PFSK-1 (cell line): ENCODE results near the gene SIGLEC1.

Experiments
- FOXP2 ChIP-seq: optimal IDR thresholded peaks from 2 replicates; pipeline ENCODE3; 2011; ENCODE audit warnings: borderline replicate concordance, control low read depth, inconsistent platforms; ENCODE audit not compliant: insufficient read depth; ENCODE audit errors: extremely low read length, extremely low read depth
- POLR2AphosphoS5 ChIP-seq: IDR thresholded peaks from 2 replicates; pipeline ENCODE4 v1.6.1; 2012; ENCODE audit warnings: low read depth, mild to moderate bottlenecking, control low read depth, low read length, moderate library complexity
- SIN3A ChIP-seq: IDR thresholded peaks from 2 replicates; pipeline ENCODE4 v1.6.1; 2012; ENCODE audit warnings: mild to moderate bottlenecking, low read length, moderate library complexity, borderline replicate concordance; ENCODE audit not compliant: insufficient read depth
- TAF1 ChIP-seq: IDR thresholded peaks from 2 replicates; pipeline ENCODE4 v1.6.1; 2012; ENCODE audit warnings: low read length, control low read depth, borderline replicate concordance; ENCODE audit not compliant: insufficient read depth
- TF ChIP-seq, protein P1 (sequence below), 2 experiments: IDR thresholded peaks; 2 replicates each; pipeline versions ENCODE4 v1.6.1 to v1.8.0; 2011 to 2012; ENCODE audit warnings: low read depth in 2 of 2, low read length in 2 of 2, control low read depth in 1 of 2, inconsistent platforms in 1 of 2, mild to moderate bottlenecking in 1 of 2, moderate library complexity in 1 of 2; ENCODE audit not compliant: insufficient read depth in 1 of 2

SIGLEC1 gene

DNA sequence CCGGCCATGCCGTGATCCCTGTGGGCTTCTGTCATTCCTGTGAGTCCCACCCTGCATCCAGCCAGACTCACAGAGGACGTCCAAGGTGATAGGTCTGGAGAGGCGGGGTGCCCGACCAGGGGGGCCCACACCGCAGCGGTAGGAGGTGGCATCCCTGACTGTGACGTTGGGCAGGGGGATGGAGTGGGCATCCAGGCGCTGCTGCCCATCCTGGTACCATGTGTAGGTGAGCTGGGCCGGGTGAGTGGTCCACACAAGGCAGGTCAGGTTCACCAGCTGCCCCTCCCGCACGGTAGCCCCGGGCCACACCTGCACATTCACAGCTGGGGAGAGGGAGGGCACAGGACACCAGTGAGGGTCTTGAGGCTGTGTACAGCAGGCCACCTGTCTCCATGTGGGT, 19.0 kb downstream of the SIGLEC1 start:
- TF ChIP-seq FOXP2 (no peak), TAF1 (no peak), SIN3A (no peak), POLR2AphosphoS5 (no peak)
- TF ChIP-seq, protein P1, sequence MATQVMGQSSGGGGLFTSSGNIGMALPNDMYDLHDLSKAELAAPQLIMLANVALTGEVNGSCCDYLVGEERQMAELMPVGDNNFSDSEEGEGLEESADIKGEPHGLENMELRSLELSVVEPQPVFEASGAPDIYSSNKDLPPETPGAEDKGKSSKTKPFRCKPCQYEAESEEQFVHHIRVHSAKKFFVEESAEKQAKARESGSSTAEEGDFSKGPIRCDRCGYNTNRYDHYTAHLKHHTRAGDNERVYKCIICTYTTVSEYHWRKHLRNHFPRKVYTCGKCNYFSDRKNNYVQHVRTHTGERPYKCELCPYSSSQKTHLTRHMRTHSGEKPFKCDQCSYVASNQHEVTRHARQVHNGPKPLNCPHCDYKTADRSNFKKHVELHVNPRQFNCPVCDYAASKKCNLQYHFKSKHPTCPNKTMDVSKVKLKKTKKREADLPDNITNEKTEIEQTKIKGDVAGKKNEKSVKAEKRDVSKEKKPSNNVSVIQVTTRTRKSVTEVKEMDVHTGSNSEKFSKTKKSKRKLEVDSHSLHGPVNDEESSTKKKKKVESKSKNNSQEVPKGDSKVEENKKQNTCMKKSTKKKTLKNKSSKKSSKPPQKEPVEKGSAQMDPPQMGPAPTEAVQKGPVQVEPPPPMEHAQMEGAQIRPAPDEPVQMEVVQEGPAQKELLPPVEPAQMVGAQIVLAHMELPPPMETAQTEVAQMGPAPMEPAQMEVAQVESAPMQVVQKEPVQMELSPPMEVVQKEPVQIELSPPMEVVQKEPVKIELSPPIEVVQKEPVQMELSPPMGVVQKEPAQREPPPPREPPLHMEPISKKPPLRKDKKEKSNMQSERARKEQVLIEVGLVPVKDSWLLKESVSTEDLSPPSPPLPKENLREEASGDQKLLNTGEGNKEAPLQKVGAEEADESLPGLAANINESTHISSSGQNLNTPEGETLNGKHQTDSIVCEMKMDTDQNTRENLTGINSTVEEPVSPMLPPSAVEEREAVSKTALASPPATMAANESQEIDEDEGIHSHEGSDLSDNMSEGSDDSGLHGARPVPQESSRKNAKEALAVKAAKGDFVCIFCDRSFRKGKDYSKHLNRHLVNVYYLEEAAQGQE (IDR thresholded peaks at IDR 0.05; ENCODE audit: insufficient read depth in 1 of 2, low read depth in 2 of 2, low read length in 2 of 2), result no peak

DNA sequence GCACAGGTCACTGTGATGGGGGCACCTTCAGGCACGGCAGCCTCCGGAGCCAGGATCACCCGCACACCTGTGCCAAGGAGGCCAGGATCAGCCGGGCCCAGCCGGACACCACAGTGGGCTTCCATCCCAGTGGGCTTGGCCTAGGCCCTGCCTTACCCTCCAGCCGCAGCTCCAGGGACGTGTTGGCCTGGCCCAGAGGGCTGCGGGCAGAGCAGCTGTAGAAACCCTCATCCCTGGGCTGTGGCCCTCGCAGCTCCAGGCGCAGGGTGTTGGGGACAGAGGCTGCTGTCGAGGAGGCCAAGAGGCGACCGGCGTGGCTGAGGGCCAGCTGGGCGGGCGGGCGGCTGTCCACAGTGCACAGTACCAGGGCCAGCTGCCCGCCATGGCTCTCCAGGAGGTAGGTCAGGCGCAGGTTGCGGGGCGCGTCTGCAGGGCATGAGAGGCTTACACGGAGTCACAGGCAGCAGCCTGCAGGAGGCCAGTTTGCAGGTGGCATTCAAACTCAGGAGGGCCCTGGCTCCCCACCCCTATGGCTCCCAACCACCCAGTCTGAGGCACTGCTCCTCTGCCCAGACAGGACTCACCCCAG, 19.6 kb downstream of the SIGLEC1 start:
- TF ChIP-seq, protein P1 (IDR thresholded peaks at IDR 0.05; ENCODE audit: insufficient read depth in 1 of 2, low read depth in 2 of 2, low read length in 2 of 2), result no peak
- TF ChIP-seq POLR2AphosphoS5, result no peak
- no peak for TF ChIP-seq FOXP2
- TF ChIP-seq TAF1, result no peak
- no peak for TF ChIP-seq SIN3A

DNA sequence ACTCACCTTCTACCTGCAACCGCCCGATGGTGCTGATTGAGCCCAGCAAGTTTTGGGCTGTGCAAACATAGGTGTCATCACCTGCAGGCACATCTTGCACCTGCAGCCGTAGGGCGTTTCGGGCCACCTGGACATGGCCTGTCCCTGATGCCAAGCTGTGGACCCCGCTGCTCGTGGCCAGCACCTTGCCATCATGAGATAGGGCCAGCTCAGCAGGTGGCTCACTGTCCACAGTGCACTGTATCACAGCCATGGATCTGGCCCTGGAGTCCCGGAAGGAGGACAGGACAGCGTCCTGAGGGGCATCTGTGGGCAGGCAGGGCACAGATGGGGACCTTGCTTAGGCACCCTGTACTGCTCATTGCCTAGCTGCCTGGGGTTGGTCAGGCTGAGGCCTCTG, 20.5 kb downstream of the SIGLEC1 start:
- TF ChIP-seq POLR2AphosphoS5 (no peak), SIN3A (no peak), TAF1 (no peak), FOXP2 (no peak)
- TF ChIP-seq, protein P1 (IDR thresholded peaks at IDR 0.05; ENCODE audit: insufficient read depth in 1 of 2, low read depth in 2 of 2, low read length in 2 of 2), result no peak

DNA sequence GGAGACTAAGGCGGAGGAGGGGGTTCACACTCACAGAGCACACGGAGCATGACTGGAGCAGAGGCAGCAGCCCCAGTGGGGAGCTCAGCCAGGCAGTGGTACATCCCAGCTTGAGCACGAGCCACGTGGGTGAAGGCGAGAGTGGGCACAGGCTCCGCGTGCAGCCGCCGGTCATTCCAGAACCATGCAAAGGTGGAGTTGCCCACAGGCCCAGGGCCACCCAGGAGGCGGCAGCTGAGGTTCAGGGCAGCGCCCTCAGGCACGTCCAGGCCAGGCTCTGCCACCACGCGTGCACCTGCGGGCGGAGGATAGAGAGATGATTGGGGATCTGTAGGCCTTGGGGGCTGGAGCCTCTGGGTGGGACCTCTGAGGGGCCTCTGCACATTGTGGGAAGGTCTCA, 21.1 kb downstream of the SIGLEC1 start:
- TF ChIP-seq POLR2AphosphoS5, result no peak
- TF ChIP-seq FOXP2, result no peak
- TF ChIP-seq SIN3A, result no peak
- no peak for TF ChIP-seq TAF1
- TF ChIP-seq, protein P1 (IDR thresholded peaks at IDR 0.05; ENCODE audit: insufficient read depth in 1 of 2, low read depth in 2 of 2, low read length in 2 of 2), result no peak
